Testis (tissue), 2 donors: ENCODE results near the gene MT1F.

ENCODE experiments used
- POLR2A ChIP-seq: fragments of 450-650 bp; IDR thresholded peaks from one replicate; pipeline ENCODE4 v1.6.1; 2017; ENCODE audit warnings: antibody characterized with exemption, mild to moderate bottlenecking, moderate library complexity
- TF ChIP-seq, protein P1 (sequence below), 3 experiments: fragments of 450-650 bp in 2 of 3; fragments of 200-600 bp in 1 of 3; sonication (generic) in 1 of 3; IDR thresholded peaks; one replicate each; pipeline ENCODE4 v1.5.1; 2016 to 2019; ENCODE audit warnings: antibody characterized with exemption in 3 of 3, mild to moderate bottlenecking in 2 of 3, moderate library complexity in 1 of 3

DNA sequence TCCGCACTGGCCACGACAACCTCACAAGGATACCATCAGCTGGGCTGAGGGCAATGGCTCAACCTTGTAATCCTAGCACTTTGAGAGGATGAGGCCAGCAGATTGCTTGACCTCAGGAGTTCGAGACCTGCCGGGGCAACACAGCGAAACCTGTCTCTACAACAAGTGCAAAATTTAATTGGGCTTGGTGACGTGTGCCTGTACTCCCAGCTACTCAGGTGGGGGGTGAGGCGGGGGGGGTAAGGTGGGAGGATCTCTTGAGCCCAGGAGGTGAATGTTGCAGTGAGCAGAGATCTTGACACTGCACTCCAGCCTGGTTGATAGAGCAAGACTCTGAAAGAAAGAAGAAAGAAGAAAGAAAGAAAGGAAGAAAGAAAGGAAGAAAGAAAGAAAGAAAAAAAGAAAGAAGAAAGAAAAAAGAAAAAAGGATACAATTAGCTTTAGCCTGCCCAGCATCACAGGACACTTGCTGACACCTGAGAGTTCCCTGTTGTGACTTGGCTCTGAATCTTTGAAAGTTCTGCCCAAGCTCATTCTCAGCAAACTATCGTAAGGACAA lies 37.3 kb upstream of the MT1F start:
- TF ChIP-seq, protein P1, sequence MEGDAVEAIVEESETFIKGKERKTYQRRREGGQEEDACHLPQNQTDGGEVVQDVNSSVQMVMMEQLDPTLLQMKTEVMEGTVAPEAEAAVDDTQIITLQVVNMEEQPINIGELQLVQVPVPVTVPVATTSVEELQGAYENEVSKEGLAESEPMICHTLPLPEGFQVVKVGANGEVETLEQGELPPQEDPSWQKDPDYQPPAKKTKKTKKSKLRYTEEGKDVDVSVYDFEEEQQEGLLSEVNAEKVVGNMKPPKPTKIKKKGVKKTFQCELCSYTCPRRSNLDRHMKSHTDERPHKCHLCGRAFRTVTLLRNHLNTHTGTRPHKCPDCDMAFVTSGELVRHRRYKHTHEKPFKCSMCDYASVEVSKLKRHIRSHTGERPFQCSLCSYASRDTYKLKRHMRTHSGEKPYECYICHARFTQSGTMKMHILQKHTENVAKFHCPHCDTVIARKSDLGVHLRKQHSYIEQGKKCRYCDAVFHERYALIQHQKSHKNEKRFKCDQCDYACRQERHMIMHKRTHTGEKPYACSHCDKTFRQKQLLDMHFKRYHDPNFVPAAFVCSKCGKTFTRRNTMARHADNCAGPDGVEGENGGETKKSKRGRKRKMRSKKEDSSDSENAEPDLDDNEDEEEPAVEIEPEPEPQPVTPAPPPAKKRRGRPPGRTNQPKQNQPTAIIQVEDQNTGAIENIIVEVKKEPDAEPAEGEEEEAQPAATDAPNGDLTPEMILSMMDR (IDR thresholded peaks at IDR 0.05): no peak
- no peak for TF ChIP-seq POLR2A
